ENCODE measurements around the gene POFUT1.
A peak's percentile ranks its signal among the peaks of the same experiment; 100 is the strongest.
"Not testable (repeated sequence)": the region's sequence is repeated elsewhere in the genome, so short reads cannot be mapped to it uniquely, and the experiment has no call there.

POFUT1 gene

DNA sequence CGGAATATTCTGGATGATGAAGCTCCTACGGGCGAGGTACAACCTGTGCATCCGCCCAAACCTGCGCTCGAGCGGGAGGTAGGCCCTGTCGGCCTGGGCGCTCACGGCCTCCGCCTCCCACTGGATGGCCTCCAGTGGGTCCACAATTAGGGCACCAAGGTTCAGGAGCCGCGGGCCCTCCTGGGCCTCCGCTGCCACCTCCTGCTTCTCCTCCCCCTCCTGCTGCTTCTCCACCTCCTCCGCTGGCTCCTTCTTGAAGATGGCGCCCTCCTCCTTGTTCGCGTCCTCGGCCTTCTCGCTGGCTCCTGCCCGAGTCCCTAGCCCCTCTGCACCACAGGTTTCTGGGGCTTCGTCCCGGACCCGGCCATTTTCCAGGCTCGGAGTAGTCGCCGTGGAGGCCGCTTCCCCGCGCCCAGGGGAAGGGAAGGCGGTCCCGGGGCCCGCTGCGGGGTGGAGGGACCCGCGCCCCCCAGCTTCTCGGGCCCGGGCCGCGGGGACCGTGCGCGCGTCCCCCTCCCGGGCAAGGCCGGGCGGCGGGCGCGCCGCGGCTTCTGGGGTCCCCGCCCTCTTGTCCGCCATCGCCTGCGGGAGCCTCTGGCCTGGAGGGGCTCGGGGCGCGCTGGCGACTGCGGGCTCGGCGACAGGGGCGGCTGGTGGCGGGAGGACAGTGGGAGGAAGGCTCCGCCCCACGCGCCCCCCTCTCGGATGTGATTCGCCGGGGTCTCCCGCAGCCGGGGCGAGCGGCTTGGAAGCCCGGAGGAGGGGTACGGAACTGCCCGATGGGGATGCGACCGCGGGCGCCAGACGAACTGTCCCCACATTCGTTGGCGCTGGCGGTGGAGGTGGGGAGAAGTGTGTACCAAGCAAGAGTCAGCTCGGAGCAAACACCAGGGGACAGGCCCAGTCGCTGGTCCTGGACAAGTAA lies 17.7 kb upstream of the POFUT1 start:
- no peak for DNase-seq (ENCODE audit: low spot score)

DNA sequence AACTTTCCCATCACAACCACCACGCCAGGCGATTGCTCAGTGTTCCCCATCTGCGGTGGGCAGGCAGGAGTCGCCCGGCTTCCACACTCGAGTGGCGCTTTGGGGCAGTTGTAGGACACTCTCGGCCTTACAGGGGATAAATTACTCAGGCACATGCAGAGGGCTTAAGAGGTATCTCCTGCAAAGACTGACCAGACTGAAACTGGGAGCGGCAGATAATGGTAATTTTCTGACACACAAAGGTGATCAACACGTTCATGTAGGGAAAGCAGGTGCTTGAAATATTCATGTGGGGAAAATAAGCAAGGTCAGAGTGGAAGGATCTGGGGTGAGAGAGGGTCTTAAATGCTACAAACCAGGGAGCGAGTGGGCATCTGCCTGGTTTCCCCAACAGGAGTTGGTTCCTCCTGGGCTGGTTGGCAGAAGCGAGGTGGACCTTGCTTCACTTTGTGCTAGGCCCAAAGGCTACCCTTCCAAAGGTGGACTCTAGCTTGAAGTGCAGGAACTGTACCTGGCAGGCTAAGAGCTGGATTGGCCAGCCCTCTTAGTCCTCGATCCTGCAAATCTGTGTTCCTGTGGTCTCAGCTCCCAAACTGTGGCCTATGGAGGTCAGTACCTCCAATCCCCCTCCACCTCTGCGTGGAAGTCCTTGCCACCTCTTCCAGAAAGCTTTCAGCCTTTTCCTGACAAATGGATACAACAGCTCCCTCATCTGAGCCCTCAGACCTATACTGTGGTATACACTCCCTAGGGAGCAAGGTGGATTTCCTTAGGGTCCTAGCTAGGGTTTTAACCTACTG lies 16.9 kb upstream of the POFUT1 start:
- no peak for DNase-seq (ENCODE audit: low spot score)

- no peak for DNase-seq (ENCODE audit: low spot score)
These were observed 16.3 kb upstream of the POFUT1 start for GRCh38 chr20:32191422-32191821.

- DNase-seq (ENCODE audit: low spot score), result no peak
These were observed 15.8 kb upstream of the POFUT1 start for GRCh38 chr20:32191873-32192272.

DNA sequence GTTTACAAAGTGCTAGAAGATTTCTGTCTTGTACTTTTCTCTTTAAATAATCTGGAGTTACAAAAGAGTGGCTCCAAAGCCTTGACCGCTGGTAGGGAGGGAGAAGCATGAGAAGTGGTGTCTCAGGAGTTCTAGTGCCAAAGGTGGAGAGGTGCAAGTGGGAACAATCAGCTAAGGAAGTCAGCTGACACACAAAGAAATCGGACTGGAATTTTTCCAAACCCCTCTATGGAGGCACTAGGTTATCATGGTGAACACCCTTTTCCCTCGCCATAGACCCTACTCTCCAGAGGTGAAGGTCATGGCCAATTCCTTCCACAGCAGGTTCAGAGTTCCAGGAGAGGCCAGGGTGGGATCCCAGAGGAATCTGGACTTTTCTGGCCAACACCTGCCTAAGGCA lies 15.0 kb upstream of the POFUT1 start:
- no peak for DNase-seq (ENCODE audit: low spot score)

DNA sequence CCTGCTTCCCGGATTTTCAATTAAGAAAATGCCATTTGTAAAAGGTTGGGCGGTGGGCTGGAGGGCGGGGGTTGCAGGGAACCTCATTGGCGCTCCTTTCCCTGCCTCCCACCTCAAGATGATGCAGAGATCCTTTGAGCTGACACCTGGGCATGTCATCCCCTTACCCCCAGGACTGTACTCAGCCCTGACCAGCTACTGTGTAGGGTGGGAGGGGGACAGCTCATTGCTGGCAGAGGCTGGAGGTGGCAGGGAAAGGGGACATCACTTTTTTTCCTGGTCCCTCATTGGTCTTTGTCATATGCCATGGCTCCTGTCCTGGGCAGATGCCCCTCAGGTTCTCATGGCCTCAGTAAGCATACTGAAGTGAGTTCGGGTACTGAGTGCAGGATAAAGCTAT lies 14.3 kb upstream of the POFUT1 start:
- not testable (repeated sequence) for DNase-seq (ENCODE audit: low spot score)

DNA sequence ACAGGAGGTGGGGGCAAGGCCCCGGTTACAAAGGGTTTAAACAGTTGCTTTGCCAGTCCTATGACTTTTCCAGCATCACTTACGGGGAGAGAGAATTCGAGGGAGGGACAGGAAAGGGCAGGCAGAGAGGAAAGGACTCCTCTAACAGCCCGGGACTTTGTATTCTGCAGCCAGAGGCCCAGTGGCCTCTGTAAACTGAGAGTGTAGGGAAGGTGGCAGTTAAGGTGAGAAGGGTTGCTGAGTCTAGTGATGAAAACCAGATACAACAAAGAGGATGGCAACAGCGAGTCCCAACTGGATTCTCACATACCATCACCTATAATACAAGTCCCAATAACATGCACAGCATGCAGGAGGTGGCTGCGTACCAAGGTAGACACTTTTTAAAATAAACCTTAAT lies 13.7 kb upstream of the POFUT1 start:
- DNase-seq (ENCODE audit: low spot score), result no peak

DNA sequence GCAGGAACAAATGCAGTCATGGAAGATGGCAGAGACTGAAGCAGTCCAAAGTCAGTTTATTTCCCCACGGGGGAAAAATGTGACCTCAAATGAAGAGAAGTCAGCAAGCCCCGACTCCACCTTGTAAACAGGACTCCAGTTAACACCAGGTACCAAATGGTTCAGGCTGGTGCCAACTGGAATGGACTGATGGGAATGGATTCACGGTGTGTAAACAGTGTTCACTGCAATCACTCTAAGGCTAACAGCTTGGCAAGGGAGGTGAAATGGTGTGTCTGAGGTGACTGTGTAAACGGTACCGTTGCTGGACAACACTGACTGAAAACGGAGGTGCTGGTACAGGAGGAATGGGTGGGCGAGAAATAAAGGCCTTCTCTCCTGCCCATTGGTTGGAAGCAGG lies 12.1 kb upstream of the POFUT1 start:
- no peak for DNase-seq (ENCODE audit: low spot score)

DNA sequence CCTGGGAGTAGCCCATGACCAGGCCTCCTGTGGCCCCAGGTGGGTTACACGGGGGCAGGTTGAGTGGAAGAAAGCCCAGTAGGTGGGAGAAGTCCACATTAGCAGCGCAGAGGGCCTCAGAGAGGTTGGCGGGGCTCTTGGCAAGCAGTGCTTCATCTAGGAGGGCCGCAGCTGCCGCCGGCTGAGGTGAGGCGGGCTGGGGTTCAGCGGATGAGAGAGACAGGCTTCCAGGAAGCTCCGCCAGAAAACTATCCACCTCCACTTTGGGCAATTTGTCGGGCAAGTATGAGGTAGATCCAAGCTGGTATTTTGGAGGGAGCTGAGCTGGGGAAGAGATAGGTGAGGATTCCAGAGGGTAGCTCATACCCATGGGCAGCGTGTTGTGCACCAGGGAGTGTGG lies 11.1 kb upstream of the POFUT1 start:
- not testable (repeated sequence) for DNase-seq (ENCODE audit: low spot score)

DNA sequence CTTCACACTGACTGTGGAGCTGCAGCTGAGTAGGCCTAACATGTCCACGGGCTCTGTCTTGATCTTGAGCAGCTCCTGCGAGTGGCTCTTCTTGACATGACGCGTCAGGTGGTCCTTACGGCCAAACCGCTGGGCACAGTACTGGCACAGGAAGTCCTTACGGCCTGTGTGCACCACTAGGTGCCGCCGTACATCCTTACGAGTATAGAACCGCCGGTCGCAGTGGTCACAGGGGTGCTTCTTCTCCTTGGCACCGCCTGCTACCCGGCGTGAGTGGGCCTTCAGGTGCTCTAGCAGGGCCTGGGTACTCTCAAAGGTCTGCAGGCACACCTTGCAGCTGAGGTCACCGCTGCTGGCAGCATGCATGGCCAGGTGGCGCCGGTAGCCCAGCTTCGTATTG lies 10.5 kb upstream of the POFUT1 start:
- DNase-seq (ENCODE audit: low spot score), result not testable (repeated sequence)

GRCh38 chr20:32199006-32199405 lies 8.7 kb upstream of the POFUT1 start:
- DNase-seq (ENCODE audit: low spot score), result no peak

- DNase-seq (ENCODE audit: low spot score), result no peak
These were observed 6.2 kb upstream of the POFUT1 start for GRCh38 chr20:32201296-32201976.

- no peak for DNase-seq (ENCODE audit: low spot score)
These were observed 5.7 kb upstream of the POFUT1 start for GRCh38 chr20:32201977-32202363.

- no peak for DNase-seq (ENCODE audit: low spot score)
These were observed 4.1 kb upstream of the POFUT1 start for GRCh38 chr20:32203356-32204204.

GRCh38 chr20:32204205-32205109 lies 3.2 kb upstream of the POFUT1 start:
- no peak for DNase-seq (ENCODE audit: low spot score)

- peak; percentile 34 for DNase-seq (ENCODE audit: low spot score)
These were observed 2.4 kb upstream of the POFUT1 start for GRCh38 chr20:32205110-32205842.

DNA sequence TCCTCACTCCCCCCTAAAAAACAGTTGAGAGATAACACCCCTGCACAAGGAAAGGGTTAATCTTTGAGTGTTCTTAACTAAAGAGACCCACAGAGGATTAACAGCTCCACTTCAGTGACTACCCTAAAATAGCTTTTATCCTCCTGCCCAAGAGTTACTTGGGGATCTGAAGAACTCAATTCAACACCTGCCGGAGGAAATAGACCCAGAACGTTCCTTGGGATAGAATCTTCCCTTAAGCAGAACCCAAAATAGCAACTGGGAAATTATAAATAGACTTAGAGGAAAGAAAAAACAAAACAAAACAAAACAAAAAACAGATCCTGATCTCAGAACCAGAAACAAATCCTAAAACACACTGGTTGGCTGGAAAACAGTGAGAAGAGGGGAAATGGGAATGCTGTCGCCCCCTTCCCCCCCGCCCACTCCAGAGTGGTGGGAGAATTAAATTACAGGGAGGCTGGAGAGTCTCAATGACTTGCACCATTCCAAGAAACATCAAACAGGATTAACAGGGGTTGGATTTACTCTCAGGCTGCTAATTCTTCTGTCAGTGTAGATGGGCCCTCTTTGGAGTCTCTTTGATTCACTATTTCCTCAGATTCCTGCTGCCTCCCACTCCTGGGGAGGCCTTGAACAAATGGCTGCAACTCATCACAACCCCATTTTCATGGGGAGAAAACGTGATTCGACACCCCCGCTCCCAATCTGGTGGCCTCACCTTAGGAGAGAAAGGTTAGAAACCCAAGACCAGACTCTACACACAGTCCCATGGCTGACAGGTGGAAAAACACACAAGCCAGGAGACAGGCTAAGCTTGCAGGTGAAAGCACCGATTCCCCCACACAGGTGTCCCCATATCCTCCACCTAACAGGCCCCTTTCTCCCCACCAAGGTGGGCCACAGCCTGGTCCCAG lies 1.6 kb upstream of the POFUT1 start:
- no peak for DNase-seq (ENCODE audit: low spot score)

DNA sequence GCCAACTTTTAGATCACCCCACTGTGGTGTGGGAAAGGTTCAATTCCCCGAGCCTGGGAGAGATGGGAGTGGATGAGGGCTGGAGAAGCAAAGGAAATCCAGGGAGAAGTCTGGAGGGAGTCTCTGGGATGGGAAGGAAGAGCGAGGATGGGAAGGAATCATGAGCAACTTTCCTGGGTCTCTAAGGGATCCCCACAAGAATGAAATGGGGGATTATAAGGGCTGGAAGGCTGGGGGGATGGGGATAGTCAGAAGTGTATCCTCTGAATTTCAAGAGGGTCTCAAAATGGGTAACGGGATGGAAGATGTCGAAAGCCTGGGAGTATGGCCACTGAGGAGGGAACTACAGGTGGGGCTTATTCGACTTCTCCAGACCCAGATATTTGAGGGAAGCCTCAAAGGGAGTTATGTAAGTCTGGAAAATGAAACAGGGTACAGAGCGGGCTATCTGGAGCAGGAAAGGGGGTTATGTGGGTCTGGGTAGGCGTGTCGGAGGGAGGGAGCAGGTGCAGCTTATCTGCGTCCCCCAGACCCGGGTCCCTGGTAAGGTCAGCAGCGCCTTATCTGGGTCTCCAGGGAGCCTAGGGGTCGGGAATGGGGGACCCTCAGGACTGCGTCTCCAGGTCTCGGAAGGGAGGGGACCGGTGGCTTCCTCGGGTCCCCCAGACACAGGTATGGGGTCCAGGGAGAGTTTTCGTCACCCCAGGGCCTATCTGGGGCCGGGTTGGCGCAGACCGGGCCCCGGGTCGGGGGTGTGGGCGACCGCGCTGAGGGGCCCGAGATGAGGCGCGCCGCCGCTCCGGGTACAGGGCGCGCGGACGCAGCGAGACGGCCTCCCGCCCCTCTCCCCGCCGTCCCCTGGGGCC lies 687 bp upstream of the POFUT1 start:
- no peak for DNase-seq (ENCODE audit: low spot score)

Measured in pons (tissue), 1 donor.